K562 (cell line): ENCODE measurements around the gene CDYL. TPM values are rescaled to one million over a fixed set of nuclear protein-coding genes. Genes with fewer than 3 reads are reported as not detected.

Source experiments
- CSDE1 ChIP-seq, 2 experiments: fragments of 450-650 bp; IDR thresholded peaks; 2 replicates each; pipeline ENCODE4 v1.6.1; 2016; ENCODE audit warnings: mild to moderate bottlenecking in 1 of 2
- ETS2 ChIP-seq: IDR thresholded peaks from 2 replicates; pipeline ENCODE4 v1.6.1; 2016; ENCODE audit warnings: borderline replicate concordance, missing genetic modification characterization, mild to moderate bottlenecking, moderate library complexity, missing compliant biosample characterization; ENCODE audit not compliant: poor library complexity, severe bottlenecking
- EWSR1 ChIP-seq: fragments of 450-650 bp; IDR thresholded peaks from 2 replicates; pipeline ENCODE4 v1.6.1; 2018; ENCODE audit warnings: borderline replicate concordance, mild to moderate bottlenecking, low read depth, moderate library complexity; ENCODE audit not compliant: partially characterized antibody
- HNRNPL ChIP-seq: fragments of 200-400 bp; formaldehyde crosslinking; IDR thresholded peaks from 2 replicates; pipeline ENCODE4 v1.6.1; 2017; ENCODE audit warnings: low read depth, mild to moderate bottlenecking, low read length
- KAT8 ChIP-seq: fragments of 450-650 bp; IDR thresholded peaks from 2 replicates; pipeline ENCODE4 v1.6.1; 2016; ENCODE audit warnings: low read depth, mild to moderate bottlenecking
- NONO ChIP-seq, 2 experiments: fragments of 200-400 bp in 1 of 2; fragments of 450-650 bp in 1 of 2; formaldehyde crosslinking in 1 of 2; IDR thresholded peaks; 2 replicates each; pipeline ENCODE4 v1.6.1; 2017; ENCODE audit warnings: low read depth in 2 of 2, mild to moderate bottlenecking in 2 of 2, moderate library complexity in 2 of 2, low read length in 1 of 2
- POLR2A ChIP-seq: fragments of 450-650 bp; conservative IDR thresholded peaks from 2 replicates; pipeline ENCODE4 v1.6.1; 2016
- POLR3G ChIP-seq: IDR thresholded peaks from 2 replicates; pipeline ENCODE4 v1.6.1; 2011; ENCODE audit not compliant: insufficient read length, insufficient replicate concordance; ENCODE audit errors: extremely low read depth
- SMARCB1 ChIP-seq: IDR thresholded peaks from 2 replicates; pipeline ENCODE4 v1.6.1; 2011; ENCODE audit warnings: improper control_type of control experiment, low read depth; ENCODE audit not compliant: insufficient read length
- TAL1 ChIP-seq: fragments of 450-650 bp; IDR thresholded peaks from 2 replicates; pipeline ENCODE4 v1.6.1; 2016; ENCODE audit warnings: mild to moderate bottlenecking
- ZNF316 ChIP-seq: fragments of 450-650 bp; IDR thresholded peaks from 2 replicates; pipeline ENCODE4 v1.6.1; 2016
- polyA plus RNA-seq, 8 experiments: library from polyadenylated mRNA; depleted of rRNA in 4 of 8; stranded (reverse) in 5 of 8; unstranded in 3 of 8; fragments of >200 nt; fragmentation: Nextera tagmentation in 2 of 8; fragmentation: Illumina TruSeq in 1 of 8; extraction: Ambion mirVana in 2 of 8; extraction: Trizol in 1 of 8; gene quantifications; 2 replicates each; pipeline versions ENCODE4 v1.2.1 to v1.2.3, GENCODE V29; 2011 to 2014; ENCODE audit warnings: inconsistent platforms in 1 of 8, missing spikeins in 1 of 8
- total RNA-seq, 7 experiments: library from RNA; depleted of rRNA in 6 of 7; stranded (reverse); fragments of >200 nt in 6 of 7; fragmentation: Illumina TruSeq in 2 of 7; extraction: Trizol in 2 of 7; gene quantifications; 2 replicates each; pipeline versions ENCODE4 v1.2.1 to v1.2.3, GENCODE V29; 2011 to 2021; ENCODE audit warnings: low replicate concordance in 1 of 7
- TF ChIP-seq, protein P1 (sequence below): fragments of 450-650 bp; IDR thresholded peaks from 2 replicates; pipeline ENCODE4 v1.6.1; 2018; ENCODE audit not compliant: partially characterized antibody
- TF ChIP-seq, protein P2 (sequence below): fragments of 450-650 bp; formaldehyde crosslinking; IDR thresholded peaks from 2 replicates; pipeline ENCODE4 v1.4.0; 2020; ENCODE audit warnings: mild to moderate bottlenecking, mixed read lengths
- TF ChIP-seq, protein P3 (sequence below): sonication (generic); formaldehyde crosslinking; IDR thresholded peaks from 2 replicates; pipeline ENCODE4 v1.8.0; 2022; ENCODE audit warnings: mild to moderate bottlenecking, missing genetic modification reagents

Gene CDYL
- total and polyA plus RNA-seq, 9 of the 15 experiments (the other 6 are each of a cell fraction or from before 2014, with no cell fraction given): 8.1 to 45.8 (median 40.8) TPM

DNA sequence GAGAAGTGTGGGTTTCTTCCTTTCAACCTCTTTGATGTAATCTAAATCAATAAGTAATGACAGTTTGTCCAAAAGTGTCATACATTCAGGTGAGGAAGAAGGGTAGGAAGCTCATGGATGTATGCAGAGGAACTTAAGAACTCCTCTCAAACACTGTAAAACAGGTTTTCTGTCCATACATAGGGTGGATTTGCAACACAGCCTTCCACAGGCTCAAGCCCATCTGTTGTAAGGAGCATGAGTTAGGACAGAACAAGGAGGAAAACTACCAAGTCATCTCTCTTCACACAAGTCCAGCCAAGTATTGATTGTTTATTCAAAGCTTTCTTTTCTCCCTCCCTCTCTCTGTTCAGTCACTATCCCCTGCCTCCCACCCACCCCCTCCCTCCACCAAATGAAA is 49.0 kb upstream of the CDYL start (continued):
- TF ChIP-seq, protein P1, sequence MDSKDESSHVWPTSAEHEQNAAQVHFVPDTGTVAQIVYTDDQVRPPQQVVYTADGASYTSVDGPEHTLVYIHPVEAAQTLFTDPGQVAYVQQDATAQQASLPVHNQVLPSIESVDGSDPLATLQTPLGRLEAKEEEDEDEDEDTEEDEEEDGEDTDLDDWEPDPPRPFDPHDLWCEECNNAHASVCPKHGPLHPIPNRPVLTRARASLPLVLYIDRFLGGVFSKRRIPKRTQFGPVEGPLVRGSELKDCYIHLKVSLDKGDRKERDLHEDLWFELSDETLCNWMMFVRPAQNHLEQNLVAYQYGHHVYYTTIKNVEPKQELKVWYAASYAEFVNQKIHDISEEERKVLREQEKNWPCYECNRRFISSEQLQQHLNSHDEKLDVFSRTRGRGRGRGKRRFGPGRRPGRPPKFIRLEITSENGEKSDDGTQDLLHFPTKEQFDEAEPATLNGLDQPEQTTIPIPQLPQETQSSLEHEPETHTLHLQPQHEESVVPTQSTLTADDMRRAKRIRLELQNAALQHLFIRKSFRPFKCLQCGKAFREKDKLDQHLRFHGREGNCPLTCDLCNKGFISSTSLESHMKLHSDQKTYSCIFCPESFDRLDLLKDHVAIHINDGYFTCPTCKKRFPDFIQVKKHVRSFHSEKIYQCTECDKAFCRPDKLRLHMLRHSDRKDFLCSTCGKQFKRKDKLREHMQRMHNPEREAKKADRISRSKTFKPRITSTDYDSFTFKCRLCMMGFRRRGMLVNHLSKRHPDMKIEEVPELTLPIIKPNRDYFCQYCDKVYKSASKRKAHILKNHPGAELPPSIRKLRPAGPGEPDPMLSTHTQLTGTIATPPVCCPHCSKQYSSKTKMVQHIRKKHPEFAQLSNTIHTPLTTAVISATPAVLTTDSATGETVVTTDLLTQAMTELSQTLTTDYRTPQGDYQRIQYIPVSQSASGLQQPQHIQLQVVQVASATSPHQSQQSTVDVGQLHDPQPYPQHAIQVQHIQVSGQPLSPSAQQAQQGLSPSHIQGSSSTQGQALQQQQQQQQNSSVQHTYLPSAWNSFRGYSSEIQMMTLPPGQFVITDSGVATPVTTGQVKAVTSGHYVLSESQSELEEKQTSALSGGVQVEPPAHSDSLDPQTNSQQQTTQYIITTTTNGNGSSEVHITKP: peak; percentile 7
- no peak for TF ChIP-seq KAT8
- TF ChIP-seq POLR2A: no peak
- TF ChIP-seq EWSR1: no peak
- 0 out of 2 replicates have a peak, but pooled peaks have one; percentile 27 for TF ChIP-seq ZNF316
- no peak for TF ChIP-seq POLR3G
- TF ChIP-seq, protein P2, sequence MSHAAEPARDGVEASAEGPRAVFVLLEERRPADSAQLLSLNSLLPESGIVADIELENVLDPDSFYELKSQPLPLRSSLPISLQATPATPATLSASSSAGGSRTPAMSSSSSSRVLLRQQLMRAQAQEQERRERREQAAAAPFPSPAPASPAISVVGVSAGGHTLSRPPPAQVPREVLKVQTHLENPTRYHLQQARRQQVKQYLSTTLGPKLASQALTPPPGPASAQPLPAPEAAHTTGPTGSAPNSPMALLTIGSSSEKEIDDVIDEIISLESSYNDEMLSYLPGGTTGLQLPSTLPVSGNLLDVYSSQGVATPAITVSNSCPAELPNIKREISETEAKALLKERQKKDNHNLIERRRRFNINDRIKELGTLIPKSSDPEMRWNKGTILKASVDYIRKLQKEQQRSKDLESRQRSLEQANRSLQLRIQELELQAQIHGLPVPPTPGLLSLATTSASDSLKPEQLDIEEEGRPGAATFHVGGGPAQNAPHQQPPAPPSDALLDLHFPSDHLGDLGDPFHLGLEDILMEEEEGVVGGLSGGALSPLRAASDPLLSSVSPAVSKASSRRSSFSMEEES (CRISPR knock-in tag): no peak
- TF ChIP-seq NONO (IDR thresholded peaks at IDR 0.05; ENCODE audit: low read depth in 2 of 2, low read length in 1 of 2): no peak
- TF ChIP-seq HNRNPL: 0 out of 2 replicates have a peak, but pooled peaks have one; percentile 13
- peak; percentile 26 for TF ChIP-seq SMARCB1
- TF ChIP-seq CSDE1 (IDR thresholded peaks at IDR 0.05): 0 out of 4 replicates have a peak, but pooled peaks of 1 of the 2 experiments have one; percentile 31
- no peak for TF ChIP-seq ETS2
- no peak for TF ChIP-seq TAL1
- TF ChIP-seq, protein P3, sequence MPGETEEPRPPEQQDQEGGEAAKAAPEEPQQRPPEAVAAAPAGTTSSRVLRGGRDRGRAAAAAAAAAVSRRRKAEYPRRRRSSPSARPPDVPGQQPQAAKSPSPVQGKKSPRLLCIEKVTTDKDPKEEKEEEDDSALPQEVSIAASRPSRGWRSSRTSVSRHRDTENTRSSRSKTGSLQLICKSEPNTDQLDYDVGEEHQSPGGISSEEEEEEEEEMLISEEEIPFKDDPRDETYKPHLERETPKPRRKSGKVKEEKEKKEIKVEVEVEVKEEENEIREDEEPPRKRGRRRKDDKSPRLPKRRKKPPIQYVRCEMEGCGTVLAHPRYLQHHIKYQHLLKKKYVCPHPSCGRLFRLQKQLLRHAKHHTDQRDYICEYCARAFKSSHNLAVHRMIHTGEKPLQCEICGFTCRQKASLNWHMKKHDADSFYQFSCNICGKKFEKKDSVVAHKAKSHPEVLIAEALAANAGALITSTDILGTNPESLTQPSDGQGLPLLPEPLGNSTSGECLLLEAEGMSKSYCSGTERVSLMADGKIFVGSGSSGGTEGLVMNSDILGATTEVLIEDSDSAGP (CRISPR knock-in tag): no peak
